Measurements from ENCODE around the gene CNTN1.
A peak's percentile ranks its signal among the peaks of the same experiment; 100 is the strongest.

The CNTN1 gene

GRCh38 chr12:40945772-40946171, 253.5 kb downstream of the CNTN1 start:
- Histone ChIP-seq H3K4me1 (no peaks in the 10 kb centered on the region), H3K27me3 (no peaks in the 10 kb centered on the region), H3K9me3 (no peaks in the 10 kb centered on the region), H3K36me3 (no peaks in the 10 kb centered on the region), H3K4me3 (ENCODE audit: low read depth, low read length) (no peak overlapping the region)
- no peak for TF ChIP-seq CTCF (IDR thresholded peaks at IDR 0.05; ENCODE audit: low read depth, low read length)
- no peak for DNase-seq

GRCh38 chr12:40946612-40947194, 254.5 kb downstream of the CNTN1 start:
- no peak overlapping the region for H3K4me3 ChIP-seq (ENCODE audit: low read depth, low read length)
- H3K4me1 ChIP-seq = no peaks in the 10 kb centered on the region
- TF ChIP-seq CTCF (IDR thresholded peaks at IDR 0.05; ENCODE audit: low read depth, low read length) = peak; percentile 54
- no peaks in the 10 kb centered on the region for H3K36me3 ChIP-seq
- H3K27me3 ChIP-seq = no peaks in the 10 kb centered on the region
- DNase-seq = no peak
- H3K9me3 ChIP-seq = no peaks in the 10 kb centered on the region

GRCh38 chr12:40947797-40948196, 255.6 kb downstream of the CNTN1 start:
- Histone ChIP-seq H3K27me3 (no peaks in the 10 kb centered on the region), H3K36me3 (no peaks in the 10 kb centered on the region), H3K9me3 (no peaks in the 10 kb centered on the region), H3K4me1 (no peaks in the 10 kb centered on the region), H3K4me3 (ENCODE audit: low read depth, low read length) (no peak overlapping the region)
- DNase-seq = no peak
- no peak for TF ChIP-seq CTCF (IDR thresholded peaks at IDR 0.05; ENCODE audit: low read depth, low read length)

GRCh38 chr12:40953076-40953475, 260.8 kb downstream of the CNTN1 start:
- no peak for DNase-seq
- H3K36me3 ChIP-seq = no peaks in the 10 kb centered on the region
- TF ChIP-seq CTCF (IDR thresholded peaks at IDR 0.05; ENCODE audit: low read depth, low read length) = no peak
- H3K4me1 ChIP-seq = no peaks in the 10 kb centered on the region
- no peaks in the 10 kb centered on the region for H3K9me3 ChIP-seq
- H3K4me3 ChIP-seq (ENCODE audit: low read depth, low read length) = no peak overlapping the region
- H3K27me3 ChIP-seq = no peaks in the 10 kb centered on the region

GRCh38 chr12:40957417-40957816, 265.2 kb downstream of the CNTN1 start:
- no peak for TF ChIP-seq CTCF (IDR thresholded peaks at IDR 0.05; ENCODE audit: low read depth, low read length)
- Histone ChIP-seq H3K27me3 (no peaks in the 10 kb centered on the region), H3K36me3 (no peaks in the 10 kb centered on the region), H3K4me3 (ENCODE audit: low read depth, low read length) (no peak overlapping the region), H3K9me3 (no peaks in the 10 kb centered on the region), H3K4me1 (no peaks in the 10 kb centered on the region)
- DNase-seq = no peak

- DNase-seq = no peak
- TF ChIP-seq CTCF (IDR thresholded peaks at IDR 0.05; ENCODE audit: low read depth, low read length) = no peak
- H3K4me3 ChIP-seq (ENCODE audit: low read depth, low read length) = no peak overlapping the region
- H3K4me1 ChIP-seq = no peaks in the 10 kb centered on the region
- H3K36me3 ChIP-seq = no peaks in the 10 kb centered on the region
- no peaks in the 10 kb centered on the region for H3K27me3 ChIP-seq
- H3K9me3 ChIP-seq = no peaks in the 10 kb centered on the region
These were observed 266.8 kb downstream of the CNTN1 start for GRCh38 chr12:40959041-40959440.
